Stimulated activated CD8-positive, alpha-beta memory T cell treated with anti-CD3 and anti-CD28 coated beads, Interleukin-12 subunit alpha, Interleukin-12 subunit beta, amount 100 ng/mL, for 24 hours (primary cell): Measurements from ENCODE around the gene WDR90.
A peak's percentile ranks its signal among the peaks of the same experiment; 100 is the strongest.

Source experiments
- DNase-seq: peaks from one replicate; pipeline ENCODE4 v3.0.0-alpha.2; 2020; ENCODE audit errors: extremely low read depth

Gene WDR90

DNA sequence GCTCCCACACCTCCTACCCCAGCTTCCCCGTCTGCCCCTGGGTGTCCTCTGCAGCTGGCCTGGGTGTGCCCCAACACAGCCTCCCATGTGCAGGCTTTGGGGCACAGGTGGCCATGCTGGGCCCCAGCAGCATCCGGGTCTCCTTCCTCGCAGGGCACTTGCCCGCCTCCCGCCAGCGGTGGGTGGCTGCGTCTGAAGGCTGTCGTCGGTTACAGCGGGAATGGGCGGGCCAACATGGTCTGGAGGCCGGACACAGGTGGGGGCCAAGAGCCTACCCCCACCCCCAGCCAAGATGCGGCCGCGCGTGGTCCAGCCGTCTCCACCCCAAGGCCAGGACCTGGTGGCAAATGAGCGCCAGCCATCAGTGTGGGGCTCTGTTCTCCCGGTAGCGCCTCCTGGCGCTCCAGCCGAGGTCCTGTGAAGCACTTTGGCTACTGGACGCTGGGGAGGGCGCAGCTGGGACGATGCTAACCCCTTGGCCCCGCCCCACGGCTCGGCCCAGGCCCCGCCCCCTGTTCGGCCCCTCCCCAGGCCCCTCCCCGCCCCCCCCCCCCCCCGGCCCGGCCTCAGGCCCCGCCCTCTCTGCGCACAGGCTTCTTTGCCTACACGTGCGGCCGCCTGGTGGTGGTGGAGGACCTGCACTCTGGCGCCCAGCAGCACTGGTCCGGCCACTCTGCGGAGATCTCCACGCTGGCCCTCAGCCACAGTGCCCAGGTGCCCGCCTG, 11.5 kb downstream of the WDR90 start:
- peak; percentile 52 for DNase-seq

GRCh38 chr16:661184-661821, 12.1 kb downstream of the WDR90 start:
- no peak for DNase-seq

- DNase-seq: no peak
Measured at GRCh38 chr16:662095-662494, 12.9 kb downstream of the WDR90 start.

- DNase-seq: no peak
Measured at GRCh38 chr16:662597-662996, 13.4 kb downstream of the WDR90 start.

- no peak for DNase-seq
Measured at GRCh38 chr16:666572-666971, 17.4 kb downstream of the WDR90 start.

DNA sequence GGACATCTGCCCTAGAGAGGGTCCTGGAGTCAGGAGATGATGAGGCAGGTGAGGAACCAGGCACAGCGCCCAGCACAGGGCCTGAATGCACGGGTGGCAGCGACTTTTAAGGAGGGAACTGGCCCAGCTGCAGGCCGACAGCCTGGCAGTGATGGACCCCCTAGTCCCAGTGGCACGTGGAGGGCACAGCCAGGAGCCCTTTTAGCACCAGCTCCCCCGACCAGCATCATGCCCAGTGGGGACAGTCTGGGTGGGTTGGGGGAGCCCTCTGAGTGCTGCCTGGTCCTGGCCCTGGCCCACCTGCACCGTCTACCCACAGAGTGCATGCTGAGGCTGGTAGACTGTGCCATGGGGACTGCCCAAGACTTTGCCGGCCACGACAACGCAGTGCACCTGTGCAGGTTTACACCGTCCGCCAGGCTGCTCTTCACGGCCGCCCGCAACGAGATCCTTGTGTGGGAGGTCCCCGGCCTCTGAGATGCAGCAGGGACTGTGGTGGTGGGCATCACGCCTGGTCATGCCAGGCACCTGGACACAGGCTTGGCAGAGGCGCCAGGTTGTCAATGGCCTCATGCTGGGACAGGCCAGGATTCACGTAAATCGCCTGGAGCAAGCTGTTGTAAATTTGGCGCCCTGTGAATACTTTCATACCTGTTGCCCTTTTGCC, 18.1 kb downstream of the WDR90 start:
- DNase-seq: no peak

DNA sequence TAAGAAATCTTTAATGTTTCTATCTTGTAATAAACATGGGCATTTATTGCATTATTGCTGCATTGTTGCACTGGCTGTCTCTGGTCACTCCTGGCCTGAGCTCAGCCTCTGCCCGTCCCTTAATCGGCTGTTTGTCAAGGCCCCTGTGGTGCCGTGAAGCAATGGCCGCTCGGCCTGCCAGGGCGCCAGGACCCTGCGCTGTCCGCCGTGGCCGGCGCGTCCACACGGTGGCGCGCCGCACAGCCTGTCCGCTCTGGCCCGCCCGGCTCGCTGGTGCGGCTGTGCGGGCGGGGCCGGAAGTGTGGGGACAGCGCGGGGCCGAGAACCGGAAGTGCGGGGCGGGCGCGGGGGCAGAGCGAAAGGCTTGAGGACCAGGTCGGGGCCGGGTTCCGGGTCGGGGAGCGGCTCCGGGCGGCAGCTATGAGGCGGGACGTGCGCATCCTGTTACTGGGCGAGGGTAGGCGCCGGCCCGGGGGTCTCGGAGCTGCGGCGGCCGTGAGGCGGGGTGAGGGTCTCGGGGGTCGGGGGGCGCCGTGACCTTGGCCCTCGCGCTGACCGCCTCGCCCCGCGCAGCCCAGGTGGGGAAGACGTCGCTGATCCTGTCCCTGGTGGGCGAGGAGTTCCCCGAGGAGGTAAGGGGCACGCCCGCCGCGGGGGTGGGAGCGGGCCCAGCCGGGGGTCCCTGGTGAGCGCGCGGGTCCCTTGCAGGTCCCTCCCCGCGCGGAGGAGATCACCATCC, 18.8 kb downstream of the WDR90 start, which contains the start of gene RHOT2:
Gene RHOT2, plus strand, starts transcription at position 353 of the 739 bp plus-strand sequence. Its CDS starts 68 bp downstream, at position 421.
- peak; percentile 77 for DNase-seq

GRCh38 chr16:668519-669171, 19.5 kb downstream of the WDR90 start:
- no peak for DNase-seq

GRCh38 chr16:669666-670065, 20.5 kb downstream of the WDR90 start:
- DNase-seq: no peak

DNA sequence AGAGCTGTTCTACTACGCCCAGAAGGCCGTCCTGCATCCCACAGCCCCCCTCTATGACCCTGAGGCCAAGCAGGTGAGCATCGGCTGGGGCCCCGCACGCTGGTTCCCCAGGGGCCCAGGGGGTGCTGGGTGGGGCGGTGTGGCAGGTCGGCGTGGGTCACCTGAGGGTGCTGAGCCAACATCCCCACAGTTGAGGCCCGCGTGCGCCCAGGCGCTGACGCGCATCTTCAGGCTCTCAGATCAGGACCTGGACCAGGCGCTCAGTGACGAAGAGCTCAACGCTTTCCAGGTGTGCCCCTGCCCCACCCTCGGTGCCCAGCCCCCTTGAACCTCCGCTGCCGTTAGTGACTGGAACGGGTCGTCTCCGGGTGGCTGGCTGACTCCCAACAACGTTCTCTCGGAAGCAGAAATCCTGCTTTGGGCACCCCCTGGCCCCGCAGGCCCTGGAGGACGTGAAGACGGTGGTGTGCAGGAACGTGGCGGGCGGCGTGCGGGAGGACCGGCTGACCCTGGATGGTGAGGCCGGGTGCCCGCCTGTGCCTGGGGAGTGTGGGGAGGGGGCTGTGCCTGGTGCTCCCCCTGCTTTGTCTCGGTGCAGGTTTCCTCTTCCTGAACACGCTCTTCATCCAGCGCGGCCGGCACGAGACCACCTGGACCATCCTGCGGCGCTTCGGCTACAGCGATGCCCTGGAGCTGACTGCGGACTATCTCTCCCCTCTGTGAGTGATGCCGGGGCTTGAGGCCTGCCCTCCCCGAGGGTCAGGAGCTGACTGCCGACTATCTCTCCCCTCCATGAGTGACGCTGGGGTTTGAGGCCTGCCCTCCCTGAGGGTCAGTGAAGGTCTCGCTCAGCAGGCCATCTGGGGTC, 21.6 kb downstream of the WDR90 start:
- no peak for DNase-seq

DNA sequence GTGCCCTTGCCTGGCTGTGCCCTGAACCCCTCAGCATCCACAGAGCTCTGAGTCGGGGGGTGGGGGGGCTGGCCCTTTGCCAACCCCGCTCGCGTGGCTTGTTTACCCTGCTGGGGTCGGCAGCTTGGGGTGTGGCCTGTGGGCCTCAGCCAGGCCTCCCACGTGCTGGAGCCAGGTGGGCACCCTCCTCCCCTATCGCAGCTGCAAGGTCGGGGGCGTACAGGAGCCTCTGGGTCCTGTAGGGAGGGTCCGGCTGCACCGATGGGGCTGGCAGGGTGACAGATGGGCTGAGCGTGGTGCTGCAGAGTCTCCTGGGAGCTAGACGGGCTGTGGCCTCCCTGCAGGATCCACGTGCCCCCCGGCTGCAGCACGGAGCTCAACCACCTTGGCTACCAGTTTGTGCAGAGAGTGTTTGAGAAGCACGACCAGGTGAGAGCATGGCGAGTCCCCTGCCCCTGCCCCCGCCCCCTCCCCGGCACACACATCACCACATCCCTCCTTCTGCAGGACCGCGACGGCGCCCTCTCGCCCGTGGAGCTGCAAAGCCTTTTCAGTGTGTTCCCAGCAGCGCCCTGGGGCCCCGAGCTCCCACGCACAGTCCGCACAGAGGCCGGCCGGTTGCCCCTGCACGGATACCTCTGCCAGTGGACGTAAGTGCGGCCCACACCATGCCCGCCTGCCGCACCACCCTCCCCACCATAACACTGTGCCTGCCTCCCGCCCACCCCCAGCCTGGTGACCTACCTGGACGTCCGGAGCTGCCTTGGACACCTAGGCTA, 22.4 kb downstream of the WDR90 start:
- DNase-seq: no peak

DNA sequence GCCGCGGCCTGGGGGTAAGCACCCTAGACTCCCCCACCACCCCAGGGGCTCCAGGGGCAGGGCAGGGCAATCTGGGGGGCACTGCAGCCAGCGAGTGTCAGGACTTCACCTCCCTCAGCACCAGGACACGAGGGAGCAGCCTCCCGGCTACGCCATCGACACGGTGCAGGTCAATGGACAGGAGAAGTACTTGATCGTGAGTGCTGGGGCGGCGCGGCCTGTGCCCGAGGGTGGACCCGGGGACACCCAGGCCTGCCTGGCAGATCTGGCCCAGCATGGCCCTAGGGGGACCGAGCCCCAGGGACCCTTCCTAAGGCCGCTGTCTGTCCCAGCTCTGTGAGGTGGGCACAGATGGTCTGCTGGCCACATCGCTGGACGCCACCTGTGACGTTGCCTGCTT, 23.2 kb downstream of the WDR90 start:
- DNase-seq: no peak

- no peak for DNase-seq
Measured at GRCh38 chr16:672851-673250, 23.7 kb downstream of the WDR90 start.

DNA sequence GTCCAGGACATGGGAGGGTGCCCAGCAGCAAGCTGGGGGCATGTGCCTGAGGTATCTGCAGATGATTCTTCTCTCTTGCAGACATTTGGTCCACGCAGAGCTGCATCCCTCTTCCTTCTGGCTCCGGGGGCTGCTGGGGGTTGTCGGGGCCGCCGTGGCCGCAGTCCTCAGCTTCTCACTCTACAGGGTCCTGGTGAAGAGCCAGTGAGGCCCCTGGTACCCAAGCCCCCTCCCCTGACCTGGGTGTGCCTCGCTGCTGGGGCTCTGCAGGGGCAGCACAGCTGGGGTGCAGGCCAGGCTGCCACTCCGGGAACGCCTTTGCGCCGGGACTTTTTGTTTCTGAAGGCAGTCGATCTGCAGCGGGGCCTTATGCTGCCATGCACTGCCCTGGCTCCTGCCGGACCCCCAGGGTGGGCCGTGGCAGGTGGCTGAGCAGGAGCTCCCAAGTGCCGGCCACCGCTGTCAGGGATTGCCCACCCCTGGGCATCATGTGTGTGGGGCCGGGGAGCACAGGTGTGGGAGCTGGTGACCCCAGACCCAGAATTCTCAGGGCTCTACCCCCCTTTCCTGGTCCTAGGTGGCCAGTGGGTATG, 24.3 kb downstream of the WDR90 start:
- no peak for DNase-seq

DNA sequence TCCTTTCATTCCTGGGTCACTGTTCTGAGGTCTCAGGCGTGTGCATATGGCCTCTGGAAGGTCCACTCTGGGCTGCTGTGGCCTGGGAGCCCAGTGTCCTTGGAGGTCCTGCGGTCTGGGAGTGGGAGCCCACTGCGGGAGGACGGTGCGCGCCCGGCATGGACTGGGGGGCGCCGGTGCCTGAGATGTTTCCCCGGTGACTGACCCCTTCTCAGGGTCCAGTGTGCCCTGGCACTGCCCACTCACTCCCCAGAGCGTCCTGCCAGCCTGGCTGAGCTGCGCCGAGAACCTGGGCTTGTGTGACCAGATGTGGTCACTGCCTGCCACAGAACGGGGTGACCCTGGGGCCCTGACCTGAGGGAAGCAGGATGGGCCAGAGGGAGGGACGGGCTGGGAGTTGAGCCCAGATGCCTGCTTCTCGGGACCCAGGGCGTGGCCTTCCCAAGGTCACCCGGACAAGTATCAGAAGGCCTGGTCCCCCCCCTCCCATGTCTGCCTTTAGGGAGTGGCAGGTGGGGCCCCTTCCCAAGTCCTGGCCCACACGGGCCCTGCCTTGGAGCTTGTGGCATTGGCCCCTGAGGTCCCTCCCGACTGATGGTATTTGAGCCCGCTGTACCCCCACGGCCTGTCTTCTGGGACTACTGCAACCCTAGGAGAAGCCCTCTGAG, 25.2 kb downstream of the WDR90 start:
- no peak for DNase-seq

DNA sequence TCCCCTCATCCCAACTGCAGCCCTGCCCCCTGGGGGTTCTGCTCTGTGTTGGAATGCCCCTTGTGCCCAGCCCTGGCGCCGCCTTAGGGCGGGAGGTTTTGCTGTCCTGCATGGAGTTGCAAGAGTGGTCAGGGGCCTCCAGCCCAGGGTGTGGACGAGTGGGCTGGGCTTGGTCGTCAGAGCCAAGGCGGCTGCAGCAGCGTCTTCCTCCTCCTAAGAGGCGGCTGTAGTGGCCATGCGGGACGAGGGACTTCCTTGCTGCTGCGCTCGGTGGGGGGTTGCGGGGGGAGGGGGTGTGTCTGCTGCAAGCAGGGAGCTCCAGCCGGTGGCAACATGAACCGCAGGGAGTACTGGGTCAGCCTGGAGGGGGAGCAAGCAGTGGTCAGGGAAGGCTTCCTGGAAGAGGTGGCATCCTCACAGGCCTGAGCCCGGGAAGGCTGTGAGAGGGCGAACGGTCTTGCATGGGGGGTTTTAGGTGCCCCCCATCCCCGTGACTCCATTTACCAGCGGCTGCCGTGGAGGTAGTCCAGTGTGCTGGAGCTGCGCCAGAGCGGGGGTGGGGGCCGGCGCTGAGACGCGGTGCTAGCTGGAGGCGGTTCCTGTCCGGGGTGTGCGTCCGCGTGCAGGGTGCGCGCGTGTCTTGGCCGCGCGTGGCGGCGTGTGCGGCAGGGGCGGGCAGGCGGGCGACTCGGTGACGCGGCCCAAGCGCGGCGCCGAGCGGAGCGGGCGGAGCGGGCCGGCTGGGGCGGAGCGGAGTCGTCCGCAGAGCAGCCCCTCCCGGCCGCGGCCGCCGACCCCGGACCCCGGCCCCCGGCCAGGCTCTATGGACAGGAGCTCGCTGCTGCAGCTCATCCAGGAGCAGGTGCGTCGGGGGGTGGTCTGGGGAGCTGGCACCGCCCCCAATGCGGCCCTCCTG, 26.1 kb downstream of the WDR90 start, which contains the start of gene RHBDL1:
Gene RHBDL1, plus strand, starts transcription at position 704 of the 916 bp plus-strand sequence. Its CDS starts 120 bp downstream, at position 824.
- no peak for DNase-seq

GRCh38 chr16:675884-676564, 26.9 kb downstream of the WDR90 start:
- no peak for DNase-seq
